Body of pancreas (tissue), 4 donors: ENCODE measurements around the gene TMEM269. TPM values are rescaled to one million over a fixed set of nuclear protein-coding genes. Genes with fewer than 3 reads are reported as not detected.

Experiments
- ATAC-seq: fragments of 150-250 bp; one replicate; pipeline ENCODE4 v1.9.1; 2016
- DNase-seq, 4 donors: peaks; one replicate each; pipeline ENCODE4 v3.0.0-alpha.2; 2019
- H3K27ac ChIP-seq, 4 donors: fragments of 200-600 bp; sonication (generic); 1 replicate in 3 of 4; 2 replicates in 1 of 4; pipeline versions ENCODE4 v1.5.1 to v1.6.1; 2016 to 2019; ENCODE audit warnings: mild to moderate bottlenecking in 1 of 4, mixed read lengths in 1 of 4, moderate library complexity in 1 of 4
- H3K27me3 ChIP-seq, 2 donors: fragments of 200-600 bp; sonication (generic); one replicate each; pipeline ENCODE4 v1.6.0; 2016; ENCODE audit warnings: mild to moderate bottlenecking in 1 of 2
- H3K36me3 ChIP-seq, 2 donors: fragments of 200-600 bp; sonication (generic); replicated peaks in 1 of 2; 2 replicates each; pipeline ENCODE4 v1.5.1; 2016; ENCODE audit warnings: low read depth in 2 of 2; ENCODE audit not compliant: insufficient read depth in 1 of 2
- H3K4me1 ChIP-seq: fragments of 200-600 bp; sonication (generic); one replicate; pipeline ENCODE4 v1.6.0; 2016
- H3K4me3 ChIP-seq, 2 donors: fragments of 200-600 bp; sonication (generic); 1 replicate in 1 of 2; 2 replicates in 1 of 2; pipeline ENCODE4 v1.5.1; 2016 to 2019
- H3K9me3 ChIP-seq, 3 donors: fragments of 200-600 bp; sonication (generic); 1 replicate in 2 of 3; 2 replicates in 1 of 3; pipeline ENCODE4 v1.5.1; 2016
- POLR2A ChIP-seq, 3 donors: fragments of 450-650 bp; IDR thresholded peaks; one replicate each; pipeline ENCODE4 v1.6.1; 2016; ENCODE audit warnings: antibody characterized with exemption in 3 of 3, mild to moderate bottlenecking in 2 of 3
- WGBS, 2 donors: methylation state at CpG; one replicate each; pipeline ENCODE4 v1.1.5; 2017; 5-methylcytosine and 5-hydroxymethylcytosine counted together
- intact Hi-C: fragments of 100-400 bp; cut with DNase I; formaldehyde crosslinking; loops from one replicate; pipeline ENCODE4 v1.15.1; 2023
- total RNA-seq, 2 donors: library from RNA; depleted of rRNA; stranded (reverse); fragments of >200 nt; gene quantifications; one replicate each; pipeline ENCODE4 v1.1.0, GENCODE V29; 2016
- TF ChIP-seq, protein P1 (sequence below), 7 experiments: fragments of 450-650 bp in 4 of 7; fragments of 200-600 bp in 3 of 7; sonication (generic) in 3 of 7; IDR thresholded peaks; one replicate each; pipeline ENCODE4 v1.5.1; 2016 to 2019; ENCODE audit warnings: antibody characterized with exemption in 7 of 7

The TMEM269 gene
- total RNA-seq, 2 donors from 2014 or later, result not detected

DNA sequence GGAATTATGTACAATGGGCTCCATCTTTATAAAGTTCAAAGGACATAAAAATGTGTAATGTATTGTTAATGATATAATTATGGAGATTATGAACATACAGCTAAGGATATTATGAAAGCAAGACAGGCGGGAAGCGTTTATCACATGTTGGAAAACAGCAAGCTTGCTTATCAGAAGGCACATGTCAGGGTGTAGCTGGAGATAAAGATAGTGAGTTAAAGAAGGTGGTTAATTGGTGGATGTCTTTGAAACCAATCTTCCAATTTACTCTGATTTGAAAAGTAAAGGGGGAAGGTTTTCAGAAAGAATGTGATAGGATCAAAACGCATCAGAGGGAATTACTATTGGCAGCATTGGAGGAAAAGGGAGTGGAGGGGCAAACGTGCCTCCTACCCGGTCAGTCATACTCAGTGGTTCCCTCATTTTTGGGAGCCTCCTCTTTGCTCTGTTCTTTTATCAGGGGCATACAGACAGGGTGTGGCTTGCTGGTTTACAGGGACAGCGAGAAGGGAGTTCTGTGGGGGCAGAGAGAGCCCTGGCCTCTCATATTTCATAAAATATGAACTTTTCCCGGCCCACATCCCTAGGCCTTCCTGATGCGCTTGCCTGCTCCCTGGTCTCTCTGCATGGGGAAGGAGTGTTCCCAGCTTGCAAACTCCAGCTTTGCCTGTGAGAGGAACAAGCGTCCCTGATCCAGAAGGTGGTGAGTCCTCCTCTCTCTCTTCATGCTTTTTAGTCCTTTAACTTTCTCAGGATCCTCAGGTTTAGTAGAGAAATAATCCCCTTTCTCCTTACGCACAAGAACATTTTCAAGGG is 40.5 kb downstream of the TMEM269 start:
- Histone ChIP-seq H3K4me1 (no peaks in the 10 kb centered on the region), H3K4me3 (no peak overlapping the region), H3K9me3 (no peaks in the 10 kb centered on the region), H3K27me3 (no peaks in the 10 kb centered on the region), H3K27ac (no peak overlapping the region), H3K36me3 (no peaks in the 10 kb centered on the region)
- TF ChIP-seq, protein P1, sequence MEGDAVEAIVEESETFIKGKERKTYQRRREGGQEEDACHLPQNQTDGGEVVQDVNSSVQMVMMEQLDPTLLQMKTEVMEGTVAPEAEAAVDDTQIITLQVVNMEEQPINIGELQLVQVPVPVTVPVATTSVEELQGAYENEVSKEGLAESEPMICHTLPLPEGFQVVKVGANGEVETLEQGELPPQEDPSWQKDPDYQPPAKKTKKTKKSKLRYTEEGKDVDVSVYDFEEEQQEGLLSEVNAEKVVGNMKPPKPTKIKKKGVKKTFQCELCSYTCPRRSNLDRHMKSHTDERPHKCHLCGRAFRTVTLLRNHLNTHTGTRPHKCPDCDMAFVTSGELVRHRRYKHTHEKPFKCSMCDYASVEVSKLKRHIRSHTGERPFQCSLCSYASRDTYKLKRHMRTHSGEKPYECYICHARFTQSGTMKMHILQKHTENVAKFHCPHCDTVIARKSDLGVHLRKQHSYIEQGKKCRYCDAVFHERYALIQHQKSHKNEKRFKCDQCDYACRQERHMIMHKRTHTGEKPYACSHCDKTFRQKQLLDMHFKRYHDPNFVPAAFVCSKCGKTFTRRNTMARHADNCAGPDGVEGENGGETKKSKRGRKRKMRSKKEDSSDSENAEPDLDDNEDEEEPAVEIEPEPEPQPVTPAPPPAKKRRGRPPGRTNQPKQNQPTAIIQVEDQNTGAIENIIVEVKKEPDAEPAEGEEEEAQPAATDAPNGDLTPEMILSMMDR (IDR thresholded peaks at IDR 0.05), result no peak
- TF ChIP-seq POLR2A (IDR thresholded peaks at IDR 0.05), result no peak
- WGBS, 2 donors, result 82 to 83% methylated on average over 10 of the region's 10 CpGs
- intact Hi-C loops, result no loop called here
- ATAC-seq, result no peak
- DNase-seq, result no peak

DNA sequence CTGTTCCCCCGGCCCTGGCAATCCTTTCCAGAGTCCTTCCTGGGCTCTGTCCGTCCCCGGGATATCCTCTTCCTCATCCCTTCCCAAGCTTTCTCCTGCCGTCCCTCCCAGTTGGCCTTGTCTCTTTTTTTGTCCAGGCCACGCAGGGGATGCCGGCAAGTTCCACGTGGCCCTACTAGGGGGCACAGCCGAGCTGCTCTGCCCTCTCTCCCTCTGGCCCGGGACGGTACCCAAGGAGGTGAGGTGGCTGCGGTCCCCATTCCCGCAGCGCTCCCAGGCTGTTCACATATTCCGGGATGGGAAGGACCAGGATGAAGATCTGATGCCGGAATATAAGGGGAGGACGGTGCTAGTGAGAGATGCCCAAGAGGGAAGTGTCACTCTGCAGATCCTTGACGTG is 45.8 kb downstream of the TMEM269 start:
- no peaks in the 10 kb centered on the region for H3K4me1 ChIP-seq
- TF ChIP-seq, protein P1 (IDR thresholded peaks at IDR 0.05), result no peak
- TF ChIP-seq POLR2A (IDR thresholded peaks at IDR 0.05), result no peak
- intact Hi-C loops, result no loop called here
- DNase-seq (no peak), ATAC-seq (no peak)
- no peak overlapping the region for H3K4me3 ChIP-seq
- H3K9me3 ChIP-seq, result no peaks in the 10 kb centered on the region
- no peaks in the 10 kb centered on the region for H3K27me3 ChIP-seq
- WGBS, 2 donors, result 88 to 93% methylated on average over 14 to 17 of the region's 17 CpGs
- H3K27ac ChIP-seq, result no peak overlapping the region
- H3K36me3 ChIP-seq, result no peaks in the 10 kb centered on the region

DNA sequence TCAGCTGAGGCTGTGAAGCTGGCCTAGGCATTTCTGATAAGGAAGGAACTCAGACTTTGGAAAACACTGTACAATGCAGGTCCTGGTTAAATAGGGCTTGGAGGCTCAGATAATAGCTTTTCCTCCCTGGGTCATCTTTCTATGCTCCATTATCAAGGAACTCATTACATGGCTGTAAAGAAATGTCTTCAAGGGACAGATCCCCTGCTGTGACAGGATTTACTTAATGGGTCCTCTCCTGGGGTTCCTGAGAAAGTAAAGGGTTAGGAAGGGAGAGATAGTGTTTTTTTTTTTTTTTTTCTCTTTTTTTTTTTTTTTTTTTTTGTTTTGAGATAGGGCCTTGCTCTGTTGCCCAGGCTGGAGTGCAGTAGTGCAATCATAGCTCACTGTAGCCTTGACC is 46.5 kb downstream of the TMEM269 start:
- no peaks in the 10 kb centered on the region for H3K9me3 ChIP-seq
- DNase-seq (no peak), ATAC-seq (no peak)
- no peaks in the 10 kb centered on the region for H3K27me3 ChIP-seq
- intact Hi-C loops, result no loop called here
- no peak overlapping the region for H3K27ac ChIP-seq
- no peak for TF ChIP-seq POLR2A (IDR thresholded peaks at IDR 0.05)
- TF ChIP-seq, protein P1 (IDR thresholded peaks at IDR 0.05), result no peak
- H3K36me3 ChIP-seq, result no peaks in the 10 kb centered on the region
- no peaks in the 10 kb centered on the region for H3K4me1 ChIP-seq
- no peak overlapping the region for H3K4me3 ChIP-seq

DNA sequence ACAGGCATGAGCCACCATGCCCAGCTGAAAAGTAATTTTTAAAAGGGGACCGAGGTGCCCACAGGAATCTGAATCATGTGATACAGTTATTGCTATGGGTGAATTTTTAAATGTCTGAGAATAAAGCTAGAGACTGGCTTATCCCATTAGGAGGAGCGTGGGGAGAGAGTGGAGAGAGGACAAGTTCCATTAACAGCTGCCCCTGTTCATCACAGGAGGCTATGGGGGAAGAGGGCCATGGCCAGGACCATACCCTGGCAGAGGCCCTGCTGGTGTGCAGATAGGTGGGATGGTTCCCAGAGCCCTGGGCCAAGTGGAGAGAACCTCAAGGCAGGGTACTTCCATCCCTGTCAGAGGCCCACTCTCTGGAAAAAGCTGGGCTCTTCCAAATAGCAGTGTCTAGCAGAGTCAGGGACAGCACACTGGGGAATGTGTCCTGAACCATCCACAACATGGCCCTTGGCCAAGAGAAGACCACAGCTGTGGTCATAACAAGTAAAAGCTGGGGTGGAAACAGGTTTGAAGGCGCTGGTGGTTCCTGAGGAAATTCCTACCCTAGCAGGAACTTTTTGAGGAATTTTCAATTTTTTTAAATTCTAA is 48.0 kb downstream of the TMEM269 start:
- Histone ChIP-seq H3K36me3 (no peaks in the 10 kb centered on the region), H3K27me3 (no peaks in the 10 kb centered on the region), H3K27ac (no peak overlapping the region), H3K9me3 (no peaks in the 10 kb centered on the region), H3K4me1 (no peaks in the 10 kb centered on the region), H3K4me3 (no peak overlapping the region)
- 94 to 95% methylated on average over 3 of the region's 3 CpGs for WGBS, 2 donors
- TF ChIP-seq, protein P1 (IDR thresholded peaks at IDR 0.05), result no peak
- TF ChIP-seq POLR2A (IDR thresholded peaks at IDR 0.05), result no peak
- ATAC-seq, result no peak
- intact Hi-C loops, result no loop called here
- DNase-seq, result no peak
